Large intestine (tissue), 3 donors: ENCODE data around the gene SYT7. TPM values are rescaled to one million over a fixed set of nuclear protein-coding genes. Genes with fewer than 3 reads are reported as not detected.

Experiments
- DNase-seq, 2 donors: peaks; one replicate each; pipeline versions ENCODE4 v3.0.0 to v3.0.0-alpha.2; 2013
- H3K27ac ChIP-seq: one replicate; pipeline ENCODE4 v1.5.1; 2013; ENCODE audit warnings: low read length
- H3K27me3 ChIP-seq: 2 replicates; pipeline ENCODE4 v1.6.1; 2013; ENCODE audit warnings: low read length; ENCODE audit not compliant: control insufficient read depth, insufficient read depth
- H3K36me3 ChIP-seq: 2 replicates; pipeline ENCODE4 v1.6.1; 2013; ENCODE audit warnings: low read length; ENCODE audit not compliant: control insufficient read depth, insufficient read depth
- H3K4me1 ChIP-seq: one replicate; pipeline ENCODE4 v1.6.1; 2013; ENCODE audit warnings: low read length; ENCODE audit not compliant: control insufficient read depth, insufficient read depth
- H3K4me3 ChIP-seq: one replicate; pipeline ENCODE4 v1.5.1; 2013; ENCODE audit warnings: low read length
- H3K9me3 ChIP-seq: one replicate; pipeline ENCODE4 v1.6.1; 2013; ENCODE audit warnings: mild to moderate bottlenecking, low read depth, low read length, moderate library complexity; ENCODE audit not compliant: control insufficient read depth
- WGBS: methylation state at CpG from one replicate; pipeline ENCODE4 v1.1.5; 2013; ENCODE audit warnings: low lambda C conversion rate; ENCODE audit not compliant: insufficient coverage; 5-methylcytosine and 5-hydroxymethylcytosine counted together
- polyA plus RNA-seq: library from polyadenylated mRNA; unstranded; fragments of 120-200 nt; gene quantifications from one replicate; pipeline ENCODE4 v1.2.1, GENCODE V29; 2013

SYT7 gene
- polyA plus RNA-seq, 1 donor: 12.1 TPM

- no peak overlapping the region for H3K4me3 ChIP-seq
- peaks cover 58% of the 10 kb centered on the region for H3K4me1 ChIP-seq
- WGBS: no CpG with 5 or more reads among the region's 21 CpGs
- no peaks in the 10 kb centered on the region for H3K36me3 ChIP-seq
- H3K27ac ChIP-seq: peak overlapping the region; percentile 59
- H3K9me3 ChIP-seq: no peaks in the 10 kb centered on the region
- H3K27me3 ChIP-seq: no peaks in the 10 kb centered on the region
- peak; percentile 75 to 79 for DNase-seq
Observed at GRCh38 chr11:61529537-61530225, 51.2 kb downstream of the SYT7 start.

- no CpG with 5 or more reads among the region's 14 CpGs for WGBS
- DNase-seq: no peak
- Histone ChIP-seq H3K36me3 (no peaks in the 10 kb centered on the region), H3K4me1 (peaks cover 44% of the 10 kb centered on the region), H3K27ac (no peak overlapping the region), H3K9me3 (no peaks in the 10 kb centered on the region), H3K4me3 (no peak overlapping the region), H3K27me3 (no peaks in the 10 kb centered on the region)
Observed at GRCh38 chr11:61528114-61528513, 52.8 kb downstream of the SYT7 start.

- Histone ChIP-seq H3K4me3 (no peak overlapping the region), H3K27me3 (no peaks in the 10 kb centered on the region), H3K27ac (no peak overlapping the region), H3K9me3 (no peaks in the 10 kb centered on the region), H3K4me1 (peaks cover 34% of the 10 kb centered on the region), H3K36me3 (no peaks in the 10 kb centered on the region)
- DNase-seq: no peak
- no CpG with 5 or more reads among the region's 20 CpGs for WGBS
Observed at GRCh38 chr11:61526956-61527731, 53.7 kb downstream of the SYT7 start.

- Histone ChIP-seq H3K27ac (no peak overlapping the region), H3K36me3 (no peaks in the 10 kb centered on the region), H3K4me3 (no peak overlapping the region), H3K4me1 (peaks cover 25% of the 10 kb centered on the region), H3K9me3 (no peaks in the 10 kb centered on the region), H3K27me3 (no peaks in the 10 kb centered on the region)
- no peak for DNase-seq
- no CpG with 5 or more reads among the region's 1 CpG for WGBS
Observed at GRCh38 chr11:61526229-61526628, 54.6 kb downstream of the SYT7 start.

- H3K27ac ChIP-seq: no peak overlapping the region
- no peaks in the 10 kb centered on the region for H3K9me3 ChIP-seq
- no peaks in the 10 kb centered on the region for H3K27me3 ChIP-seq
- H3K36me3 ChIP-seq: no peaks in the 10 kb centered on the region
- H3K4me3 ChIP-seq: no peak overlapping the region
- peaks cover 14% of the 10 kb centered on the region for H3K4me1 ChIP-seq
- no CpG with 5 or more reads among the region's 19 CpGs for WGBS
- no peak for DNase-seq
Observed at GRCh38 chr11:61524963-61525587, 55.8 kb downstream of the SYT7 start.

- WGBS: no CpG with 5 or more reads among the region's 12 CpGs
- Histone ChIP-seq H3K27me3 (no peaks in the 10 kb centered on the region), H3K4me1 (peaks cover 11% of the 10 kb centered on the region), H3K4me3 (no peak overlapping the region), H3K27ac (no peak overlapping the region), H3K36me3 (no peaks in the 10 kb centered on the region), H3K9me3 (no peaks in the 10 kb centered on the region)
- DNase-seq: no peak
Observed at GRCh38 chr11:61524446-61524845, 56.4 kb downstream of the SYT7 start.

GRCh38 chr11:61522881-61523280 is 58.0 kb downstream of the SYT7 start:
- WGBS: no CpG with 5 or more reads among the region's 15 CpGs
- Histone ChIP-seq H3K27ac (no peak overlapping the region), H3K4me1 (peaks cover 9% of the 10 kb centered on the region), H3K36me3 (no peaks in the 10 kb centered on the region), H3K4me3 (no peak overlapping the region), H3K9me3 (no peaks in the 10 kb centered on the region), H3K27me3 (no peaks in the 10 kb centered on the region)
- DNase-seq: no peak

- H3K27ac ChIP-seq: no peak overlapping the region
- H3K9me3 ChIP-seq: no peaks in the 10 kb centered on the region
- no peaks in the 10 kb centered on the region for H3K36me3 ChIP-seq
- H3K4me1 ChIP-seq: peaks cover 19% of the 10 kb centered on the region
- H3K4me3 ChIP-seq: no peak overlapping the region
- DNase-seq: no peak
- WGBS: no CpG with 5 or more reads among the region's 23 CpGs
- H3K27me3 ChIP-seq: no peaks in the 10 kb centered on the region
Observed at GRCh38 chr11:61518032-61518795, 62.7 kb downstream of the SYT7 start.

GRCh38 chr11:61516675-61517572 is 64.0 kb downstream of the SYT7 start:
- 87% methylated on average over 3 of the region's 23 CpGs for whole genome bisulfite sequencing
- no peaks in the 10 kb centered on the region for H3K36me3 ChIP-seq
- H3K27ac ChIP-seq: no peak overlapping the region
- H3K4me3 ChIP-seq: no peak overlapping the region
- H3K27me3 ChIP-seq: no peaks in the 10 kb centered on the region
- DNase-seq: no peak
- H3K9me3 ChIP-seq: no peaks in the 10 kb centered on the region
- H3K4me1 ChIP-seq: peaks cover 31% of the 10 kb centered on the region
